ENCODE measurements around the gene ANKMY2.
"Not testable (repeated sequence)": the region's sequence is repeated elsewhere in the genome, so short reads cannot be mapped to it uniquely, and the experiment has no call there.

The ANKMY2 gene

GRCh38 chr7:16645593-16646471 is at the start of gene ANKMY2, which contains the start of gene BZW2:
TSS of gene ANKMY2 (minus strand) at chr7:16645754. CDS start at chr7:16645573, 181 bp downstream.
TSS of gene BZW2 (plus strand) at chr7:16646181. CDS start at chr7:16665444, 19,263 bp downstream.
- in situ Hi-C loops (cut with MboI; ENCODE audit: low sequenced_read_pairs): no loop called here

- in situ Hi-C loops (cut with MboI; ENCODE audit: low sequenced_read_pairs): no loop called here
Observed at GRCh38 chr7:16694806-16695205, 49.3 kb upstream of the ANKMY2 start.

GRCh38 chr7:16693601-16694318 is 48.2 kb upstream of the ANKMY2 start:
- in situ Hi-C loops (cut with MboI; ENCODE audit: low sequenced_read_pairs): no loop called here

GRCh38 chr7:16691241-16691640 is 45.7 kb upstream of the ANKMY2 start:
- in situ Hi-C loops (cut with MboI; ENCODE audit: low sequenced_read_pairs): no loop called here

- in situ Hi-C loops (cut with MboI; ENCODE audit: low sequenced_read_pairs): no loop called here
Observed at GRCh38 chr7:16688249-16688648, 42.7 kb upstream of the ANKMY2 start.

- in situ Hi-C loops (cut with MboI; ENCODE audit: low sequenced_read_pairs): no loop called here
Observed at GRCh38 chr7:16685535-16685934, 40.0 kb upstream of the ANKMY2 start.

- in situ Hi-C loops (cut with MboI; ENCODE audit: low sequenced_read_pairs): no loop called here
Observed at GRCh38 chr7:16684935-16685334, 39.4 kb upstream of the ANKMY2 start.

GRCh38 chr7:16678645-16679566 is 33.4 kb upstream of the ANKMY2 start:
- in situ Hi-C loops (cut with MboI; ENCODE audit: low sequenced_read_pairs): not testable (repeated sequence)

GRCh38 chr7:16677978-16678494 is 32.5 kb upstream of the ANKMY2 start:
- in situ Hi-C loops (cut with MboI; ENCODE audit: low sequenced_read_pairs): no loop called here

- in situ Hi-C loops (cut with MboI; ENCODE audit: low sequenced_read_pairs): no loop called here
Observed at GRCh38 chr7:16675277-16675676, 29.7 kb upstream of the ANKMY2 start.

- in situ Hi-C loops (cut with MboI; ENCODE audit: low sequenced_read_pairs): no loop called here
Observed at GRCh38 chr7:16671811-16672210, 26.3 kb upstream of the ANKMY2 start.

- in situ Hi-C loops (cut with MboI; ENCODE audit: low sequenced_read_pairs): no loop called here
Observed at GRCh38 chr7:16670731-16671344, 25.3 kb upstream of the ANKMY2 start.

- in situ Hi-C loops (cut with MboI; ENCODE audit: low sequenced_read_pairs): no loop called here
Observed at GRCh38 chr7:16670021-16670420, 24.5 kb upstream of the ANKMY2 start.

- in situ Hi-C loops (cut with MboI; ENCODE audit: low sequenced_read_pairs): no loop called here
Observed at GRCh38 chr7:16669581-16669980, 24.0 kb upstream of the ANKMY2 start.

- in situ Hi-C loops (cut with MboI; ENCODE audit: low sequenced_read_pairs): no loop called here
Observed at GRCh38 chr7:16668978-16669377, 23.4 kb upstream of the ANKMY2 start.

GRCh38 chr7:16668049-16668858 is 22.7 kb upstream of the ANKMY2 start:
- in situ Hi-C loops (cut with MboI; ENCODE audit: low sequenced_read_pairs): no loop called here

- in situ Hi-C loops (cut with MboI; ENCODE audit: low sequenced_read_pairs): no loop called here
Observed at GRCh38 chr7:16667355-16667754, 21.8 kb upstream of the ANKMY2 start.

GRCh38 chr7:16661924-16662323 is 16.4 kb upstream of the ANKMY2 start:
- in situ Hi-C loops (cut with MboI; ENCODE audit: low sequenced_read_pairs): no loop called here

GRCh38 chr7:16660702-16661464 is 15.3 kb upstream of the ANKMY2 start:
- in situ Hi-C loops (cut with MboI; ENCODE audit: low sequenced_read_pairs): no loop called here
